Keratinocyte (primary cell): ENCODE measurements around the gene ZNF398.

Experiments used
- EZH2 ChIP-seq: IDR thresholded peaks from one replicate; pipeline ENCODE4 v1.6.1; 2012; ENCODE audit warnings: inconsistent platforms, mild to moderate bottlenecking, low read length, moderate library complexity
- TF ChIP-seq, protein P1 (sequence below), 3 experiments: IDR thresholded peaks in 1 of 3; conservative IDR thresholded peaks in 1 of 3; optimal IDR thresholded peaks in 1 of 3; 2 replicates in 2 of 3; 3 replicates in 1 of 3; pipeline versions ENCODE3 to v1.5.1; 2011; ENCODE audit warnings: low read length in 3 of 3, mild to moderate bottlenecking in 3 of 3, moderate library complexity in 2 of 3, control low read depth in 1 of 3, inconsistent platforms in 1 of 3; ENCODE audit not compliant: insufficient read depth in 2 of 3; ENCODE audit errors: extremely low read depth in 1 of 3

DNA sequence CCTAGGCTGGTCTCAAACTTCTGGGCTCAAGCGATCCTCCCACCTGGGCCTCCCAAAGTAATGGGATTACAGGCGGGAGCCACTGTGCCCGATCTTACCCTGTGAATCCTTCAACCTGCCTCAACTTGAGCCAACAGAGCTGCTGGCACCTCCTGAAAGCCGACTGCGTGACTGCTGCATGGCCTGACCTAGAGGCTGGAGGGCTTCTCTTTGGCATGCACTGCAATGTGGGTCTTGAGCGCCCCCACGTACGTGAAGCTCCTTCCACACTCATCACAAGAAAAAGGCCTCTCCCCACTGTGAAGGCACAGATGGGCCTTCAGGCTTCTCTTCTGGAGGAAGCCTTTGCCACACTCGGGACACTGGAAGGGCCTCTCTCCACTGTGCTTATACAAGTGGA, 43.8 kb upstream of the ZNF398 start:
- TF ChIP-seq, protein P1, sequence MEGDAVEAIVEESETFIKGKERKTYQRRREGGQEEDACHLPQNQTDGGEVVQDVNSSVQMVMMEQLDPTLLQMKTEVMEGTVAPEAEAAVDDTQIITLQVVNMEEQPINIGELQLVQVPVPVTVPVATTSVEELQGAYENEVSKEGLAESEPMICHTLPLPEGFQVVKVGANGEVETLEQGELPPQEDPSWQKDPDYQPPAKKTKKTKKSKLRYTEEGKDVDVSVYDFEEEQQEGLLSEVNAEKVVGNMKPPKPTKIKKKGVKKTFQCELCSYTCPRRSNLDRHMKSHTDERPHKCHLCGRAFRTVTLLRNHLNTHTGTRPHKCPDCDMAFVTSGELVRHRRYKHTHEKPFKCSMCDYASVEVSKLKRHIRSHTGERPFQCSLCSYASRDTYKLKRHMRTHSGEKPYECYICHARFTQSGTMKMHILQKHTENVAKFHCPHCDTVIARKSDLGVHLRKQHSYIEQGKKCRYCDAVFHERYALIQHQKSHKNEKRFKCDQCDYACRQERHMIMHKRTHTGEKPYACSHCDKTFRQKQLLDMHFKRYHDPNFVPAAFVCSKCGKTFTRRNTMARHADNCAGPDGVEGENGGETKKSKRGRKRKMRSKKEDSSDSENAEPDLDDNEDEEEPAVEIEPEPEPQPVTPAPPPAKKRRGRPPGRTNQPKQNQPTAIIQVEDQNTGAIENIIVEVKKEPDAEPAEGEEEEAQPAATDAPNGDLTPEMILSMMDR (optimal IDR thresholded peaks at IDR 0.05 in 1 of 3, IDR thresholded peaks at IDR 0.05 in 1 of 3, conservative IDR thresholded peaks at IDR 0.05 in 1 of 3; ENCODE audit: extremely low read depth in 1 of 3, insufficient read depth in 2 of 3, low read length in 3 of 3), result no peak
- TF ChIP-seq EZH2, result no peak
